Cerebellar cortex (tissue), 1 donor: Measurements from ENCODE around the gene GNLY.
"Not testable (repeated sequence)": the region's sequence is repeated elsewhere in the genome, so short reads cannot be mapped to it uniquely, and the experiment has no call there.

Source experiments
- DNase-seq: peaks from one replicate; pipeline ENCODE4 v3.0.0-alpha.2; 2015; ENCODE audit warnings: low spot score

The GNLY gene

DNA sequence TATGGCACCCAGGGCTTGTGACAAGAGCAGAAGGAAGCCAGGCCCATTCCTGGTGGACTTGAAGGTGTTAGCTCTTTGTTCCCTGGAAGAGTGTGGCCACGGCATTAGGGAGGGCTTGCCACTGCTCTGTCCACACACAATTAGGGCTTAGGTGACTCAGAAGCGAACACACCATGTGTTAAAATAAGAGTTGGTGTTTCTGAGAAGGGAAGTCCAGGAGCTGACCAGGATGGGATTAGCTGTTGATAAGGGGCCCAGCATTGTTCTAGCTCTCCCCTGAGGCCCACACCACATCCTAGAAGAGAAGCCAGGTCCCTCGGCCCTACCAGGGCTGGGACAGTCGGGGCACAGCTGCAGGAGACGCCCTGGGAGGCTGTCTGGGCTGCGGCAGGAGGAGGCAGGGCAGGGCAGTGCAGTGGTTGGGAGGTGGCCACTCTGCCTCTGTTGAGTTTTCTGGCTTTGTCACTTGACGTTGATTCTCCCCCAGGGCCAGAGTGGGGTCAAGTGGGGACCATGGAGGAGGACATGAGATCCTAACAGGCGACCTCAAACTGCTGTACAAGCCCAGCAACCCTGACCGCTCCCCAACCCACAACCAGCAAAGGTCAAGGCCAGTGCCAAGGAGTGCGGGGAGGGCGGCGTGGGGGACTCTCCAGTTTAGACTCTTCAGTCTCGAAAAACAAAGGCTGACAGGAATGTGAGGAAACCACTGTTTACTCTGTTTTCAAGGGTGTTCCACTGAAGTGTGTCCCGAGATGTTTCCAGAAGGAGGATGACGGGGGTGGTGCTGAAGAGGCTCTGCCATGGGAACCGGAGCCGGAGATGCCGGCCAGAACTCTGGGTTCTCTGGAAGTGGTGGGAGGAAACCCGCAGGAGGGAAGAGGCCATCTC, 16.8 kb downstream of the GNLY start:
- no peak for DNase-seq

DNA sequence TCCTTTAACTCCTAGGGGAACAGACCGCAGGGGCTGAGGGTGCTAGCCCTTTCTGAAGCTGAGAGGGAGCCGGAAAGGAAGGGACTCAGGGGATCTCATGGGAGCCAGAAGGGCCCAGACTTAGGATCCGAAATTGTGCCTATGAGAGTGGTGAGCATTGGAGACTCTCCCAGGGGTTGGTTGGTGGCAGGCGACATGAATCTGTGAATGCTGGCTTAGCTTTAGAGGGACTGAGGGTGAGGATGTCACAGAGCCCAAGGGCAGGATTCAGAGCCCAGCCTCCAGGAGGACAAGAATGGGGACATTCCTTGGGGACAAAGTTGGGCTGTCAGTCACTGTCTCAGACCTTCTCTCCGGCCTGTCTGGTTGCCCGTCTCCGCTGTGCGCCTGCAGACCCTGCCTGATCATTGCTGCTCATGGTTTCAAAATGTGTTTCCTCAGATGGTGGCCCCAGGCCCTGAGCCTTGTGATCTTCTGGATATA, 17.5 kb downstream of the GNLY start:
- DNase-seq: no peak

GRCh38 chr2:85712336-85712735, 18.2 kb downstream of the GNLY start:
- DNase-seq: no peak

DNA sequence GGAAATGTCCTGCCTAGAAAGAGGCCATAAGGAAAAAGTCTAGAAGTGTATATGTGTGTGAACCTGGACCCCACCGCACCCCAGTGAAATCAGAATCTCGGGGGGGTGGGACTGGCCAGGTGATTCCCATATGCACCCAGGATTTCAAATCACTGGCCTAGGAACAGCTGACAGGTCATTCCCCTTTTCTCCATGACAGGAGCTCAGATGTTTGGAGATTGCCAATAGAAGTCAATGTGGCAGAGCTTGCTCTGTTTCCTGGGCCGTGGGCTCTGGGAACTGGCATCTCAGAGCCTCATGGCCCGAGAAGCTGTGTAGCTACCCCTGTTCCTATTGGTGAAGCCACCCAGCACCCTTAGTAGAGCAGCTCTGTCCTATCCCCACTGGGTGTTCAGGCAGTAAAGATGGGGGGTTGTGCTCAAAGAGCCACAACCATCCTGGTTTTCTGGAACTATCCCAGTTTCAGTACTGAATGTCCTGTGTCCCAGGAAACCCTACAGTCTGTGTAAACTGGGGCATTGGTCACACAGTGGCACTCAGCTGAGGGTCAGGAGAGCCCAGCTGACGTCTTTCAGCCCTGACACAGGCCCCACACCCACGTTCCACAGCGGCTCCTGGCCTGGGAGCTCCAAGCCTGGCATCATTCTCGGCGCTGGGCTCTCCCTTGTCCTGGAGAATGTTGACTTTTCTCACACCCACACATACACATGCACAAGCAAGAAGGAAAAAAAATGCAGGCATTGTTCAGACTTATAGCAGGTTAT, 18.9 kb downstream of the GNLY start:
- no peak for DNase-seq

DNA sequence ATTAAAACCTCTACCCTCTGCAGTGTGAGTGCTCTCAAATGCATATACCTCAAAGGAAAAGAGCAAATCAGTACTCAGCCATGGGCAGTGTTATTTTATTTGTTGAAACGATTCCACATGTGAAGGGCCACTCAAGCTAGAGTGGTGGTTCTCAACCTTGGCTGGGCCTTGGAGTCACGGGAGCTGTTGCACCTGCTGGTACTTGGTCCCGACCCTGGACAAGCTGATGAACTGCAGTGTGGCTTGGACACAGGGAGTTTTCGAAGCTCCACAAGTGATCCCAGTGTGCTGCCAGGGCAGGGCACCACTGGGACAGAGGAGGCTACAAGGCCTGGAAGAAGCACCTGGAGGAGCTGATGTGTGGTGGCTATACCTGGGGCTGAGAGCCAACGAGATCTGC, 19.7 kb downstream of the GNLY start:
- no peak for DNase-seq

GRCh38 chr2:85714421-85714820, 20.3 kb downstream of the GNLY start:
- not testable (repeated sequence) for DNase-seq

GRCh38 chr2:85714841-85715240, 20.7 kb downstream of the GNLY start:
- DNase-seq: no peak

DNA sequence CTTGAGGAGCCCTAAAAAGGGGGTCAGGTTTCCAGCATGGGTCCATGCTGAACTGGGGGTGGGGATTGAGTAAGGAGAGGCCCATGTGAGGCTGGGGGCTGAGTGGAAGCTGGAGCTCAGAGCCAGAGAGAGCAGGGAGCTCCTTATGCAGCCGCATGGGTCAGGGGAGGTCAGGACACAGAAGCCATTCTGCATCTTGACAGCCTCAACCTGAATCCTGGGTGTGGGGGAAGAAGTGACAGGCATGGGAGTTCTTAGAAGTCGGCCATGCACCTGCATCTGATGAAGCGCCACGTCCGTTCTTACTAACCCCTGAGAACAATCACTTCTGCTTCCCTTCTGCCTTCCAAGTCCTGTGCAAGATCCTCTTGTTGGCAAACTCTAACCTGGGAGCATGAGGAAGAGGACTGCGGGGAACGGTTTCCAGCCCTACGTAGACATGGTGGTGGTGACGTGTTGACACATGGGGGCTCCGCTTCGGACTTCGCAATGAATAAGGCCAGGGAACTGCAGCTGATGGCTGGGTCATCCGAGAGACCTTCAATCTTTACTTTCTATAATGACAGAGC, 22.3 kb downstream of the GNLY start:
- DNase-seq: no peak

DNA sequence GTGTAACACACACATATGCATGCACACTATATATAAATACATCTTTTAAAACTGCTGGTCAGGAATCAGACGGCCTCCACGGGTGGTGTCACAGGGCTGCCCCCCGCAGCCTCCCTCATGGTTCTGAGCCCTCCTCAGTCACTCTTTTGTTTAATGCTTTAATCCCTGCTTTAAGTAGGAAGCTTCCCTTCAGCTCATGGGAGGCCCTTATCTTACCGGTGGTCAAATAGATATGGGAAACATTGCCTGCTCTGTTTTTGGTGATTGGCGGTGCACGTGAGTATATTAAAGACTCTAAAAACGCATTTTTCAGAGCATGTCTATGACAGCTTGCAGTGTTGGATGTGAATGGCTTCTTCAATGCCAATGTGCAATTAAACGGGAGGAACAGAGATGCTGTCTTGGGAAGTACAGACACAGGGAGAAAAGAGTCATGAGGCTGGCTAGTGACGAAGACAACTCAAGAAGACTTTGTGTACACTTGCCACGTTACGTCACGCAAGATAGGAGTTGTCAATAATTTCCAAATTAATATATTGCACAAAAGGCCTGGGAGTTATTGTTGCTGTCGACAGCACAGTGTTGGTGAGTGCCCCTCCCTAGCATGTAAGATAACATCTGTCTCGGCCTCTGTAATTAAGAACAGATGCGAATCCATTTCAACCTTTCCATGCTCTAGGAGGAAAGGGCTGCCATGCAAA, 23.3 kb downstream of the GNLY start:
- no peak for DNase-seq

GRCh38 chr2:85718009-85718391, 23.8 kb downstream of the GNLY start:
- no peak for DNase-seq

- no peak for DNase-seq
These were observed 24.8 kb downstream of the GNLY start for GRCh38 chr2:85718885-85719492.

DNA sequence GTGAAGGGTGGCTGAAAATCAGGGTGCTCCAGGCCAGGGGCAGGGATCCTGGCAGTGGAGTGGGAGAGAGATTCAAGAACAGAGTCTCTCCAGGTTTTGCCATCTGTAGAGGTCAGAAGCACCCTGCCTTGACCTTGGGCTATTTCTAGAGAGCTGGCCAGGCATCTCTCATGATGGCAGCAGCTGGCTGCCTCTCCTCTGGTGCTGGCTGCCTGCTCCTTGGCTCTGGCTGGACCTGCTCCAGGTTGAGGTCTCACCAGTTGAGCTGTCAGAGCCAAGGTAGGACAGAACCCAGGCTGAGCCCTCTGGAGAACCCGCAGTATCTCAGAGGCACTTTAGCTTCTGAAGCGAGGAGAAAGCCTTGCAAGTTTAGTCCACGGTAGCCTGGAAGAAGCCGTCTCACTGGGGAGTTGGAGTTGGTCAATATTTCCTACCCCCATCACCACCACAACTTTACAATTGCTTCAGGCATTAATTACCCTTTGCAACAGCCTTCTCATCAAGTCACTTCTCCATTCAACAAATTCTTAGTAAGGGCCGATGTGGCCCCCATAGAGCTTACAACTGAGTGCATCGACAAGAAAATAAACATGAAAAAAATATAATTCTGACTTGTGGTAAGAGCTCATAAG, 25.6 kb downstream of the GNLY start:
- DNase-seq: no peak

- no peak for DNase-seq
These were observed 26.4 kb downstream of the GNLY start for GRCh38 chr2:85720533-85720932.

- no peak for DNase-seq
These were observed 27.5 kb downstream of the GNLY start for GRCh38 chr2:85721641-85722040.

GRCh38 chr2:85722519-85722918, 28.4 kb downstream of the GNLY start:
- no peak for DNase-seq

GRCh38 chr2:85723707-85724360, 29.7 kb downstream of the GNLY start:
- DNase-seq: no peak

DNA sequence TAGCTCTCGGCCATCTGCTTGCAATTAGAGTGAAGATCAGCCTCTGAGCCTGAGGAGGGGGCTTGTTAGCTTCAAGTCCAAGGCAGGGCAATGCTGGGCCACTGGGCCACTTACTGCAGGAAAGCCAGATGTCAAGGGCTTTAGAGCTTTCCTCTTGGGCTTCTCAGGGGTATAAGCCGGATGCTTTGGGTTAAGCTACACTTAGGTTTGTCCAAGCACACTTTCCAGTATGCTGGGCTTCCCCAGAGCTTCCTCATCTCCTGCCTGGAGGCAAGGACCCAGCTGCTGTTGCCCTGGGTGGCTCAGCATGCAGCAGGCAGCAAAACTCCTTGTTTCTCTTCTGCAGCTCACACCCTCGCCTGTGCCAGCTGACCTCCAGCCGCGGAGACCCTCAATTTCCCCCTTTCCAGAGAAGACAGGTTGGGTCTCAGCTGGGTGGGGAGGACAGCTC, 30.6 kb downstream of the GNLY start:
- DNase-seq: no peak

DNA sequence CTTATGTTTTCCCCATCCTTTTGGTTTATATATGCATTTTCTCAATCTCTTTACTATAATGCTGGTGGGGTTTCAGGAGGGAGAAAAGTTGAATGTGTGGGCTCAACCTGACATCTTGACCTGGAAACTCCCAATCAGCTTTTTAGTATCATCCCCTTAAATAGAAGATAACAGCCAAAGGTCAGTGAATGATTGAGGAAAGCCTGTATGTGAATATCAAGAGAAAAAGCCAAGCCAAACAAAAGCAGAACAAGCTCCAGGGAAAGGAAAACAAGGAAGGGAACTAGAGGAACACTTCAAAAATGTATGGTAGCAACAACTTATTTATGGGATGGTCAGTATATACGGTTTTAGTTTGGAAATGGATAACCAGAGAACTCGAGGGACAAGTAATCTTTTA, 31.3 kb downstream of the GNLY start:
- DNase-seq: no peak

GRCh38 chr2:85727798-85728197, 33.6 kb downstream of the GNLY start:
- no peak for DNase-seq

GRCh38 chr2:85728342-85728741, 34.2 kb downstream of the GNLY start:
- DNase-seq: no peak
